ENCODE measurements around the gene B3GAT3.
A peak's percentile ranks its signal among the peaks of the same experiment; 100 is the strongest.
"Not testable (repeated sequence)": the region's sequence is repeated elsewhere in the genome, so short reads cannot be mapped to it uniquely, and the experiment has no call there.

Gene B3GAT3

GRCh38 chr11:62645671-62645945 is 23.8 kb upstream of the B3GAT3 start:
- DNase-seq: no peak

GRCh38 chr11:62644220-62644619 is 22.4 kb upstream of the B3GAT3 start:
- DNase-seq: no peak

- DNase-seq: no peak
These were observed 10.7 kb upstream of the B3GAT3 start for GRCh38 chr11:62632492-62632891.

- no peak for DNase-seq
These were observed 5.9 kb upstream of the B3GAT3 start for GRCh38 chr11:62627713-62628112.

- no peak for DNase-seq
These were observed 797 bp upstream of the B3GAT3 start for GRCh38 chr11:62622476-62623089.

- DNase-seq: no peak
These were observed 689 bp downstream of the B3GAT3 start for GRCh38 chr11:62621027-62621566.

GRCh38 chr11:62616957-62617356 is 4.8 kb downstream of the B3GAT3 start:
- DNase-seq: not testable (repeated sequence)

- no peak for DNase-seq
These were observed 6.3 kb downstream of the B3GAT3 start for GRCh38 chr11:62615521-62615920.

- no peak for DNase-seq
These were observed 7.5 kb downstream of the B3GAT3 start for GRCh38 chr11:62614275-62614674.

GRCh38 chr11:62613291-62613778 is 8.5 kb downstream of the B3GAT3 start:
- no peak for DNase-seq

GRCh38 chr11:62612366-62613290 is 9.2 kb downstream of the B3GAT3 start, which contains the start of the genes EML3 and ROM1:
Gene EML3, minus strand, starts transcription at chr11:62612775. Its CDS starts 318 bp downstream, at chr11:62612457.
Gene ROM1, plus strand, starts transcription at chr11:62613257. Its CDS starts 25 bp downstream, at chr11:62613282.
- peak; percentile 64 for DNase-seq

- peak; percentile 16 for DNase-seq
These were observed 10.0 kb downstream of the B3GAT3 start for GRCh38 chr11:62611705-62612365.

GRCh38 chr11:62610814-62611704 is 10.7 kb downstream of the B3GAT3 start:
- DNase-seq: no peak

GRCh38 chr11:62610403-62610802 is 11.4 kb downstream of the B3GAT3 start:
- DNase-seq: no peak

- DNase-seq: no peak
These were observed 13.0 kb downstream of the B3GAT3 start for GRCh38 chr11:62608776-62609175.

- no peak for DNase-seq
These were observed 14.1 kb downstream of the B3GAT3 start for GRCh38 chr11:62607714-62608113.

GRCh38 chr11:62605902-62606301 is 15.9 kb downstream of the B3GAT3 start:
- DNase-seq: no peak

GRCh38 chr11:62605467-62605866 is 16.3 kb downstream of the B3GAT3 start:
- DNase-seq: no peak

GRCh38 chr11:62604460-62605120 is 17.2 kb downstream of the B3GAT3 start:
- no peak for DNase-seq

- DNase-seq: no peak
These were observed 17.9 kb downstream of the B3GAT3 start for GRCh38 chr11:62603776-62604299.

- DNase-seq: no peak
These were observed 18.7 kb downstream of the B3GAT3 start for GRCh38 chr11:62603072-62603408.
